ENCODE measurements around the gene NALCN. TPM values are rescaled to one million over a fixed set of nuclear protein-coding genes. Genes with fewer than 3 reads are reported as not detected.

Gene NALCN
- total and polyA plus RNA-seq, 4 donors = 0.09 to 0.92 (median 0.18) TPM

- no peak for DNase-seq (ENCODE audit: low spot score)
- Histone ChIP-seq H3K36me3 (ENCODE audit: control insufficient read depth in 4 of 4, insufficient read depth in 3 of 4, low read depth in 1 of 4, low read length in 3 of 4) (no peaks in the 10 kb centered on the region), H3K4me1 (ENCODE audit: control insufficient read depth in 4 of 4, insufficient read depth in 4 of 4, low read length in 3 of 4) (no peaks in the 10 kb centered on the region), H3K27me3 (ENCODE audit: control insufficient read depth in 4 of 4, insufficient read depth in 4 of 4, low read length in 3 of 4) (no peaks in the 10 kb centered on the region), H3K9ac (ENCODE audit: low read depth in 1 of 2, low read length in 2 of 2) (no peak overlapping the region), H3K9me3 (ENCODE audit: control insufficient read depth in 4 of 4, low read length in 3 of 4) (no peaks in the 10 kb centered on the region), H3K4me3 (ENCODE audit: low read depth in 1 of 3, low read length in 3 of 3) (no peak overlapping the region), H3K27ac (ENCODE audit: low read depth in 1 of 2, low read length in 2 of 2) (no peak overlapping the region)
- TF ChIP-seq NR2F2 (IDR thresholded peaks at IDR 0.05) (no peak), JUND (IDR thresholded peaks at IDR 0.05) (no peak), FOXA1 (IDR thresholded peaks at IDR 0.05) (no peak), EGR1 (IDR thresholded peaks at IDR 0.05; ENCODE audit: low read depth in 2 of 2) (no peak), TAF1 (conservative IDR thresholded peaks at IDR 0.05) (no peak), HNF4A (conservative IDR thresholded peaks at IDR 0.05) (no peak), HNF4G (IDR thresholded peaks at IDR 0.05) (no peak), RAD21 (IDR thresholded peaks at IDR 0.05) (no peak)
- TF ChIP-seq, protein P1, sequence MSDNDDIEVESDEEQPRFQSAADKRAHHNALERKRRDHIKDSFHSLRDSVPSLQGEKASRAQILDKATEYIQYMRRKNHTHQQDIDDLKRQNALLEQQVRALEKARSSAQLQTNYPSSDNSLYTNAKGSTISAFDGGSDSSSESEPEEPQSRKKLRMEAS (IDR thresholded peaks at IDR 0.05) = no peak
- WGBS = 85% methylated on average over 8 of the region's 8 CpGs
Observed at GRCh38 chr13:101301053-101301452, 115.3 kb downstream of the NALCN start.

- H3K27ac ChIP-seq (ENCODE audit: low read depth in 1 of 2, low read length in 2 of 2) = no peak overlapping the region
- H3K4me1 ChIP-seq (ENCODE audit: control insufficient read depth in 4 of 4, insufficient read depth in 4 of 4, low read length in 3 of 4) = no peaks in the 10 kb centered on the region
- H3K36me3 ChIP-seq (ENCODE audit: control insufficient read depth in 4 of 4, insufficient read depth in 3 of 4, low read depth in 1 of 4, low read length in 3 of 4) = no peaks in the 10 kb centered on the region
- no peaks in the 10 kb centered on the region for H3K27me3 ChIP-seq (ENCODE audit: control insufficient read depth in 4 of 4, insufficient read depth in 4 of 4, low read length in 3 of 4)
- no peak overlapping the region for H3K4me3 ChIP-seq (ENCODE audit: low read depth in 1 of 3, low read length in 3 of 3)
- no peak for TF ChIP-seq NR2F2 (IDR thresholded peaks at IDR 0.05)
- no peak for TF ChIP-seq EGR1 (IDR thresholded peaks at IDR 0.05; ENCODE audit: low read depth in 2 of 2)
- TF ChIP-seq GABPA (IDR thresholded peaks at IDR 0.05 in 1 of 2, conservative IDR thresholded peaks at IDR 0.05 in 1 of 2) = no peak
- TF ChIP-seq, protein P2, sequence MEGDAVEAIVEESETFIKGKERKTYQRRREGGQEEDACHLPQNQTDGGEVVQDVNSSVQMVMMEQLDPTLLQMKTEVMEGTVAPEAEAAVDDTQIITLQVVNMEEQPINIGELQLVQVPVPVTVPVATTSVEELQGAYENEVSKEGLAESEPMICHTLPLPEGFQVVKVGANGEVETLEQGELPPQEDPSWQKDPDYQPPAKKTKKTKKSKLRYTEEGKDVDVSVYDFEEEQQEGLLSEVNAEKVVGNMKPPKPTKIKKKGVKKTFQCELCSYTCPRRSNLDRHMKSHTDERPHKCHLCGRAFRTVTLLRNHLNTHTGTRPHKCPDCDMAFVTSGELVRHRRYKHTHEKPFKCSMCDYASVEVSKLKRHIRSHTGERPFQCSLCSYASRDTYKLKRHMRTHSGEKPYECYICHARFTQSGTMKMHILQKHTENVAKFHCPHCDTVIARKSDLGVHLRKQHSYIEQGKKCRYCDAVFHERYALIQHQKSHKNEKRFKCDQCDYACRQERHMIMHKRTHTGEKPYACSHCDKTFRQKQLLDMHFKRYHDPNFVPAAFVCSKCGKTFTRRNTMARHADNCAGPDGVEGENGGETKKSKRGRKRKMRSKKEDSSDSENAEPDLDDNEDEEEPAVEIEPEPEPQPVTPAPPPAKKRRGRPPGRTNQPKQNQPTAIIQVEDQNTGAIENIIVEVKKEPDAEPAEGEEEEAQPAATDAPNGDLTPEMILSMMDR (IDR thresholded peaks at IDR 0.05; ENCODE audit: low read depth, low read length, missing input control) = no peak
- TF ChIP-seq HNF4G (IDR thresholded peaks at IDR 0.05) = no peak
- TF ChIP-seq ZBTB33 (IDR thresholded peaks at IDR 0.05) = no peak
- TF ChIP-seq SP1 (IDR thresholded peaks at IDR 0.05) = no peak
- no peak for TF ChIP-seq JUND (IDR thresholded peaks at IDR 0.05)
- no peak for TF ChIP-seq YY1 (IDR thresholded peaks at IDR 0.05)
- no peak for TF ChIP-seq REST (IDR thresholded peaks at IDR 0.05)
- no peak for TF ChIP-seq FOXA1 (IDR thresholded peaks at IDR 0.05)
- TF ChIP-seq RAD21 (IDR thresholded peaks at IDR 0.05) = no peak
- DNase-seq (ENCODE audit: low spot score) = no peak
- no peaks in the 10 kb centered on the region for H3K9me3 ChIP-seq (ENCODE audit: control insufficient read depth in 4 of 4, low read length in 3 of 4)
- no peak overlapping the region for H3K9ac ChIP-seq (ENCODE audit: low read depth in 1 of 2, low read length in 2 of 2)
- 53% methylated on average over 2 of the region's 2 CpGs for WGBS
Observed at GRCh38 chr13:101300531-101300930, 115.8 kb downstream of the NALCN start.

Measured in liver (tissue), 9 donors.